MCF 10A (cell line): ENCODE results near the gene EHMT1. TPM values are rescaled to one million over a fixed set of nuclear protein-coding genes. Genes with fewer than 3 reads are reported as not detected.

Source experiments
- BruUV-seq: library from RNA; stranded (reverse); fragments of 400-500 nt; replicated peaks from 2 replicates; lab custom pipeline; 2021; lab: Mats Ljungman, UMichigan
- CTCF ChIA-PET: fragments of 300-600 bp; sonication (Branson Sonifier 250); formaldehyde crosslinking; extraction: SDS; loops from one replicate; lab custom pipeline; 2021; ENCODE audit warnings: antibody characterized with exemption, inconsistent platforms; lab: Yijun Ruan, JAX
- POLR2A ChIA-PET: fragments of 300-600, 350-650 bp; sonication (Branson Sonifier 250); formaldehyde crosslinking; extraction: SDS; loops from one replicate; lab custom pipeline; 2020; ENCODE audit warnings: antibody characterized with exemption, inconsistent platforms; lab: Yijun Ruan, JAX
- DNase-seq: peaks from one replicate; pipeline ENCODE4 v3.0.0-alpha.2; 2018; ENCODE audit not compliant: unreplicated experiment
- H3K27ac Mint-ChIP-seq: one replicate; pipeline ENCODE4 v1.8.0; 2022; ENCODE audit warnings: mild to moderate bottlenecking, low read depth, mixed read lengths; ENCODE audit not compliant: unreplicated experiment
- H3K27me3 Mint-ChIP-seq: one replicate; pipeline ENCODE4 v1.8.0; 2022; ENCODE audit warnings: mixed read lengths; ENCODE audit not compliant: insufficient read depth, unreplicated experiment
- H3K36me3 Mint-ChIP-seq: one replicate; pipeline ENCODE4 v1.8.0; 2022; ENCODE audit warnings: mild to moderate bottlenecking, moderate library complexity, mixed read lengths; ENCODE audit not compliant: insufficient read depth, unreplicated experiment
- H3K4me1 Mint-ChIP-seq: one replicate; pipeline ENCODE4 v1.8.0; 2022; ENCODE audit warnings: mixed read lengths; ENCODE audit not compliant: insufficient read depth, unreplicated experiment
- H3K4me3 Mint-ChIP-seq: one replicate; pipeline ENCODE4 v1.8.0; 2022; ENCODE audit warnings: mild to moderate bottlenecking, moderate library complexity, mixed read lengths; ENCODE audit not compliant: unreplicated experiment
- H3K9me3 Mint-ChIP-seq: one replicate; pipeline ENCODE4 v1.8.0; 2022; ENCODE audit warnings: mixed read lengths; ENCODE audit not compliant: unreplicated experiment
- intact Hi-C: fragments of 100-400 bp; cut with micrococcal nuclease; formaldehyde crosslinking; loops from 2 replicates; pipeline ENCODE4 v1.14.1; 2022
- total RNA-seq: library from RNA; stranded (reverse); gene quantifications from 2 replicates; pipeline ENCODE4 v1.2.3, GENCODE V29; 2022
- TF ChIP-seq, protein P1 (sequence below): fragments of 200-600 bp; IDR thresholded peaks from one replicate; pipeline ENCODE4 v1.8.0; 2022; ENCODE audit warnings: antibody characterized with exemption, mild to moderate bottlenecking; ENCODE audit not compliant: unreplicated experiment

The EHMT1 gene
- total RNA-seq, 1 experiment from 2014 or later = 79.7 TPM

DNA sequence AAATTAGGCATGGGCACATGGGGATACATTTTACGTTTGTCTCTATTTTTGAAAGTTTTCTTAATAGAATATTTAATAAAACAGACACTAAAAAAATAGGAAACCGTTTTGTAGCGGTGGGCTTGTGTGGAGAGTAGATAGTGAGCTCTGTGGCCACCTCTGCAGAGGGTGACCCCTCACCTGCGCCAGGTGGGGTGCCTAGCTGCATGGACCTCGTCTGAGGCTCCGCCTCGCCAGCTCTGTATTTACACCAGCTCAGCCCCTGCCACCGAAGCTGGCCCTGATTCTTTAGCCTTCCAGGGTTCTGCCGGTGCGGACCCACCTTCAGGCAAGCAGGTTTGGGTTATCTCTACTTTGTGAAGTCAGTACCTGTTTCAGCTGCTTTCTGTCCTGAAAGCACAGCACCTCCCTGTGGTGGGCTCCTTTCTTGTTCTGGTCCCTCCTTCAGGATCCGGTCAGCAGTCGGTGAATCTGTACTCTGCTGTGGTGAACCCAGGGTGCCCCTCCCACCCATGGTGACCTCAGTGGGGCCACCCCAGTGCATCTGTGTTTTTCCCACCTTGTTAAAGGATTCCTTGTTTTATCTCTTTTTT, 153.6 kb downstream of the EHMT1 start:
- H3K9me3 Mint-ChIP-seq = no peaks in the 10 kb centered on the region
- H3K27ac Mint-ChIP-seq = no peak overlapping the region
- no peak overlapping the region for H3K4me3 Mint-ChIP-seq
- ChIA-PET CTCF (interaction anchor here (0.6 kb wide), 1 partner anchor 14 kb away, joined by 3 read pairs; no protein-coding TSS in a partner anchor), POLR2A (interaction anchor here (0.6 to 1.0 kb wide), 2 partner anchors 15 to 99 kb away, joined by 3 read pairs; no protein-coding TSS in a partner anchor)
- no TSS peak for BruUV-seq
- no peaks in the 10 kb centered on the region for H3K27me3 Mint-ChIP-seq
- H3K36me3 Mint-ChIP-seq = peaks cover 55% of the 10 kb centered on the region
- no peaks in the 10 kb centered on the region for H3K4me1 Mint-ChIP-seq
- TF ChIP-seq, protein P1, sequence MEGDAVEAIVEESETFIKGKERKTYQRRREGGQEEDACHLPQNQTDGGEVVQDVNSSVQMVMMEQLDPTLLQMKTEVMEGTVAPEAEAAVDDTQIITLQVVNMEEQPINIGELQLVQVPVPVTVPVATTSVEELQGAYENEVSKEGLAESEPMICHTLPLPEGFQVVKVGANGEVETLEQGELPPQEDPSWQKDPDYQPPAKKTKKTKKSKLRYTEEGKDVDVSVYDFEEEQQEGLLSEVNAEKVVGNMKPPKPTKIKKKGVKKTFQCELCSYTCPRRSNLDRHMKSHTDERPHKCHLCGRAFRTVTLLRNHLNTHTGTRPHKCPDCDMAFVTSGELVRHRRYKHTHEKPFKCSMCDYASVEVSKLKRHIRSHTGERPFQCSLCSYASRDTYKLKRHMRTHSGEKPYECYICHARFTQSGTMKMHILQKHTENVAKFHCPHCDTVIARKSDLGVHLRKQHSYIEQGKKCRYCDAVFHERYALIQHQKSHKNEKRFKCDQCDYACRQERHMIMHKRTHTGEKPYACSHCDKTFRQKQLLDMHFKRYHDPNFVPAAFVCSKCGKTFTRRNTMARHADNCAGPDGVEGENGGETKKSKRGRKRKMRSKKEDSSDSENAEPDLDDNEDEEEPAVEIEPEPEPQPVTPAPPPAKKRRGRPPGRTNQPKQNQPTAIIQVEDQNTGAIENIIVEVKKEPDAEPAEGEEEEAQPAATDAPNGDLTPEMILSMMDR = no peak
- no peak for DNase-seq
- intact Hi-C loops = loop anchor here (5.0 kb wide), 1 partner anchor 100 kb away; no protein-coding TSS in a partner anchor

DNA sequence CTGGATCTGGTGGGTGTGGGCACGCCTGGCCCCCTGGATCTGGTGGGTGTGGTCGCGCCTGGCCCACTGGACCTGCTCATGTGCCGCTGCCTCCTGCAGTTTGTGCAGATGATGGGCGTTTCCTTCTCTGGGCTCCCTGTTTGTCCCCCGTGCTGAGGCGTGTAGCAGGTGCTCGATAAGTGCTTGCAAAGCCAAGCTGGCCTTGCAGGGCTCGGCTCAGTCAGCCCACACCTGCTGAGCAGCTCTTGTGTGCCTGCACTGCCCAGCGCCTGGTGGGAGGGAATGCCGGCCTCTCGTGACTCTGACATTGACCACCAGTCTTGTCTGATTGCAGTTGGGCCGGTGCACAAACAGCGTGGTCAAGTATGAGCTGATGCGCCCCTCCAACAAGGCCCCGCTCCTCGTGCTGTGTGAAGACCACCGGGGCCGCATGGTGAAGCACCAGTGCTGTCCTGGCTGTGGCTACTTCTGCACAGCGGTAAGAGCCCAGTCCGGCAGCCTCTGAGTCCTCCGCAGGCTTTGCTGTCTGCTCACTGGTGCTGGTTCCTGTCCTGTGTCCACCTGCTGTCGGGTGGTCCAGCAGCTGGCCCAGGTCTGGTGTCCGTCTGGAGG, 156.1 kb downstream of the EHMT1 start:
- no peaks in the 10 kb centered on the region for H3K9me3 Mint-ChIP-seq
- ChIA-PET CTCF (no interaction called here), POLR2A (no interaction called here)
- H3K4me3 Mint-ChIP-seq = no peak overlapping the region
- DNase-seq = no peak
- peaks cover 52% of the 10 kb centered on the region for H3K36me3 Mint-ChIP-seq
- TF ChIP-seq, protein P1 = no peak
- H3K4me1 Mint-ChIP-seq = no peaks in the 10 kb centered on the region
- no peaks in the 10 kb centered on the region for H3K27me3 Mint-ChIP-seq
- intact Hi-C loops = loop anchor here (5.0 kb wide), 1 partner anchor 103 kb away; no protein-coding TSS in a partner anchor
- no peak overlapping the region for H3K27ac Mint-ChIP-seq
- BruUV-seq = no TSS peak

DNA sequence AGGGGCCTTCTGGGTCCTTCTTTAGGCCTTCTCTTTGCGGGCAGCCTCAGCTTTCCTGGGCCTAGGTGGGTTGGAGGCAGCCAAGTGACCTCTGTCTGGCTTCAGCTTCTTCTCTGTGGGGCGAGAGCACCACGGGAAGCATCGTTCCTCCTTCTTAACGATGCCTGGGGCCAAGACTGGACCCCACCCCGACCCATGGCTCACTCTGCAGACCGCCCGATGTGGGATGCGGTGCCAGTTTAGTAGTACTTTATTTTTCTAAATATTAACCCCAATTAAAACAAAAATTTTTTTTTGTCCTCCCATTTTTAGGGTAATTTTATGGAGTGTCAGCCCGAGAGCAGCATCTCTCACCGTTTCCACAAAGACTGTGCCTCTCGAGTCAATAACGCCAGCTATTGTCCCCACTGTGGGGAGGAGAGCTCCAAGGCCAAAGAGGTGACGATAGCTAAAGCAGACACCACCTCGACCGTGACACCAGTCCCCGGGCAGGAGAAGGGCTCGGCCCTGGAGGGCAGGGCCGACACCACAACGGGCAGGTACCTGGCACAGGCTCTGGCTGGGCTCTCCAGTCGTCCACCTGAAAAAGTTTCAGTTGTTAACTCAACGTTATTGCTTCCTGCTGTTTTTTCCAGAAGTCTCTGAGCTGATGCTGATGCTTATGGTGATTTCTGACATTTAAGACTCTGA, 157.6 kb downstream of the EHMT1 start:
- no peaks in the 10 kb centered on the region for H3K4me1 Mint-ChIP-seq
- H3K36me3 Mint-ChIP-seq = peaks cover 36% of the 10 kb centered on the region
- POLR2A ChIA-PET = interaction anchor here (0.6 kb wide), 1 partner anchor 15 kb away, joined by 3 read pairs; no protein-coding TSS in a partner anchor
- intact Hi-C loops = no loop called here
- no peaks in the 10 kb centered on the region for H3K27me3 Mint-ChIP-seq
- CTCF ChIA-PET = no interaction called here
- TF ChIP-seq, protein P1 = no peak
- BruUV-seq = no TSS peak
- no peak overlapping the region for H3K27ac Mint-ChIP-seq
- H3K4me3 Mint-ChIP-seq = no peak overlapping the region
- no peaks in the 10 kb centered on the region for H3K9me3 Mint-ChIP-seq
- DNase-seq = no peak

DNA sequence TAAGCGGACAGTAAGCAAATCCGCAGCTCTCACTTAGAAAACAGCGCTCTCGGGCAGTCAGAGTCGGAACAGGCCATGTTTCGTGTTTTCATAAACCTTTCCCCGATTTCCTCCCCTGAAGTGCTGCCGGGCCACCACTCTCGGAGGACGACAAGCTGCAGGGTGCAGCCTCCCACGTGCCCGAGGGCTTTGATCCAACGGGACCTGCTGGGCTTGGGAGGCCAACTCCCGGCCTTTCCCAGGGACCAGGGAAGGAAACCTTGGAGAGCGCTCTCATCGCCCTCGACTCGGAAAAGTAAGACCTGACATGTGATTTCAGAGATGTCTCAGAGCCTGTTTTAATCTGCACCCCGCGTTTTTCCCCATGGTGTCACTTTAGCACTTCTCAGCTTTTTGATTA, 159.0 kb downstream of the EHMT1 start:
- TF ChIP-seq, protein P1 = no peak
- H3K27ac Mint-ChIP-seq = no peak overlapping the region
- H3K4me3 Mint-ChIP-seq = no peak overlapping the region
- no peaks in the 10 kb centered on the region for H3K9me3 Mint-ChIP-seq
- no peaks in the 10 kb centered on the region for H3K27me3 Mint-ChIP-seq
- peaks cover 35% of the 10 kb centered on the region for H3K36me3 Mint-ChIP-seq
- DNase-seq = no peak
- intact Hi-C loops = no loop called here
- BruUV-seq = no TSS peak
- no peaks in the 10 kb centered on the region for H3K4me1 Mint-ChIP-seq
- CTCF ChIA-PET = interaction anchor here (0.6 to 1.2 kb wide), 2 partner anchors 15 to 17 kb away, joined by 4 read pairs; no protein-coding TSS in a partner anchor
- POLR2A ChIA-PET = interaction anchor here (1.1 kb wide), 1 partner anchor 19 kb away, joined by 4 read pairs; no protein-coding TSS in a partner anchor
